ENCODE data around the gene HMGN3. TPM values are rescaled to one million over a fixed set of nuclear protein-coding genes. Genes with fewer than 3 reads are reported as not detected.

Gene HMGN3
- total RNA-seq, 4 donors from 2014 or later: 40.8 to 104 (median 82.1) TPM

GRCh38 chr6:79226660-79227059, 7.8 kb downstream of the HMGN3 start:
- 70 to 85% methylated on average over 3 of the region's 3 CpGs for WGBS, 2 donors
- no peak for DNase-seq (ENCODE audit: low spot score in 2 of 2)
- H3K27ac ChIP-seq: no peak overlapping the region
- H3K9me3 ChIP-seq: no peaks in the 10 kb centered on the region
- peaks cover 0 to 7% (median 0%) of the 10 kb centered on the region in 4 donors for H3K4me1 ChIP-seq
- no peak overlapping the region for H3K4me3 ChIP-seq
- no peaks in the 10 kb centered on the region for H3K27me3 ChIP-seq
- H3K36me3 ChIP-seq: peaks cover 0 to 3% (median 0%) of the 10 kb centered on the region in 3 donors
- TF ChIP-seq POLR2A (IDR thresholded peaks at IDR 0.05) (no peak), EP300 (IDR thresholded peaks at IDR 0.05) (no peak)
- TF ChIP-seq, protein P1, sequence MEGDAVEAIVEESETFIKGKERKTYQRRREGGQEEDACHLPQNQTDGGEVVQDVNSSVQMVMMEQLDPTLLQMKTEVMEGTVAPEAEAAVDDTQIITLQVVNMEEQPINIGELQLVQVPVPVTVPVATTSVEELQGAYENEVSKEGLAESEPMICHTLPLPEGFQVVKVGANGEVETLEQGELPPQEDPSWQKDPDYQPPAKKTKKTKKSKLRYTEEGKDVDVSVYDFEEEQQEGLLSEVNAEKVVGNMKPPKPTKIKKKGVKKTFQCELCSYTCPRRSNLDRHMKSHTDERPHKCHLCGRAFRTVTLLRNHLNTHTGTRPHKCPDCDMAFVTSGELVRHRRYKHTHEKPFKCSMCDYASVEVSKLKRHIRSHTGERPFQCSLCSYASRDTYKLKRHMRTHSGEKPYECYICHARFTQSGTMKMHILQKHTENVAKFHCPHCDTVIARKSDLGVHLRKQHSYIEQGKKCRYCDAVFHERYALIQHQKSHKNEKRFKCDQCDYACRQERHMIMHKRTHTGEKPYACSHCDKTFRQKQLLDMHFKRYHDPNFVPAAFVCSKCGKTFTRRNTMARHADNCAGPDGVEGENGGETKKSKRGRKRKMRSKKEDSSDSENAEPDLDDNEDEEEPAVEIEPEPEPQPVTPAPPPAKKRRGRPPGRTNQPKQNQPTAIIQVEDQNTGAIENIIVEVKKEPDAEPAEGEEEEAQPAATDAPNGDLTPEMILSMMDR (IDR thresholded peaks at IDR 0.05): no peak

GRCh38 chr6:79225717-79226599, 8.5 kb downstream of the HMGN3 start:
- TF ChIP-seq EP300 (IDR thresholded peaks at IDR 0.05) (no peak), POLR2A (IDR thresholded peaks at IDR 0.05) (no peak)
- TF ChIP-seq, protein P1 (IDR thresholded peaks at IDR 0.05): no peak
- 76 to 90% methylated on average over 4 of the region's 4 CpGs for WGBS, 2 donors
- no peak for DNase-seq (ENCODE audit: low spot score in 2 of 2)

GRCh38 chr6:79223611-79224404, 10.7 kb downstream of the HMGN3 start:
- TF ChIP-seq EP300 (IDR thresholded peaks at IDR 0.05): no peak
- no peak for TF ChIP-seq POLR2A (IDR thresholded peaks at IDR 0.05)
- TF ChIP-seq, protein P1 (IDR thresholded peaks at IDR 0.05): no peak
- H3K9me3 ChIP-seq: no peaks in the 10 kb centered on the region
- H3K27ac ChIP-seq: no peak overlapping the region
- DNase-seq (ENCODE audit: low spot score in 2 of 2): no peak
- H3K4me1 ChIP-seq: no peaks in the 10 kb centered on the region
- peaks cover 0 to 8% (median 0%) of the 10 kb centered on the region in 3 donors for H3K36me3 ChIP-seq
- H3K27me3 ChIP-seq: no peaks in the 10 kb centered on the region
- WGBS, 2 donors: 95 to 97% methylated on average over 3 of the region's 3 CpGs
- H3K4me3 ChIP-seq: no peak overlapping the region

More at GRCh38 chr6:79225717-79226599, 8.5 kb downstream of the HMGN3 start:
- Histone ChIP-seq H3K27ac (no peak overlapping the region), H3K36me3 (peaks cover 0 to 8% (median 0%) of the 10 kb centered on the region in 3 donors), H3K4me3 (no peak overlapping the region), H3K9me3 (no peaks in the 10 kb centered on the region), H3K4me1 (no peaks in the 10 kb centered on the region), H3K27me3 (no peaks in the 10 kb centered on the region)

- DNase-seq (ENCODE audit: low spot score in 2 of 2): no peak
- Histone ChIP-seq H3K9me3 (no peaks in the 10 kb centered on the region), H3K27ac (no peak overlapping the region), H3K4me1 (peaks cover 0 to 24% (median 0%) of the 10 kb centered on the region in 4 donors), H3K27me3 (no peaks in the 10 kb centered on the region), H3K36me3 (no peaks in the 10 kb centered on the region), H3K4me3 (no peak overlapping the region)
- TF ChIP-seq EP300 (IDR thresholded peaks at IDR 0.05) (no peak), POLR2A (IDR thresholded peaks at IDR 0.05) (no peak)
- TF ChIP-seq, protein P1 (IDR thresholded peaks at IDR 0.05): no peak
- WGBS, 2 donors: 53 to 55% methylated on average over 3 of the region's 3 CpGs
Observed at GRCh38 chr6:79215213-79215824, 19.2 kb downstream of the HMGN3 start.
